Uterus (tissue), 4 donors: ENCODE results near the gene SLC6A19. TPM values are rescaled to one million over a fixed set of nuclear protein-coding genes. Genes with fewer than 3 reads are reported as not detected.

ENCODE experiments used
- DNase-seq, 2 donors: peaks; one replicate each; pipeline ENCODE4 v3.0.0-alpha.2; 2019 to 2020
- H3K27ac ChIP-seq, 2 donors: fragments of 200-600 bp; sonication (generic); 1 replicate in 1 of 2; 2 replicates in 1 of 2; pipeline ENCODE4 v1.5.1; 2016 to 2018
- H3K27me3 ChIP-seq, 2 donors: fragments of 200-600 bp; sonication (generic); one replicate each; pipeline ENCODE4 v1.5.1; 2018 to 2019; ENCODE audit warnings: control low read depth in 1 of 2
- H3K36me3 ChIP-seq, 2 donors: fragments of 200-600 bp; sonication (generic); one replicate each; pipeline ENCODE4 v1.5.1; 2019; ENCODE audit warnings: control low read depth in 1 of 2
- H3K4me1 ChIP-seq, 2 donors: fragments of 200-600 bp; sonication (generic); one replicate each; pipeline ENCODE4 v1.5.1; 2018 to 2019; ENCODE audit warnings: control low read depth in 1 of 2
- H3K4me3 ChIP-seq, 2 donors: fragments of 200-600 bp; sonication (generic); 1 replicate in 1 of 2; 2 replicates in 1 of 2; pipeline ENCODE4 v1.5.1; 2018 to 2019; ENCODE audit warnings: mild to moderate bottlenecking in 1 of 2
- H3K9me3 ChIP-seq, 2 donors: fragments of 200-600 bp; sonication (generic); one replicate each; pipeline ENCODE4 v1.5.1; 2019; ENCODE audit warnings: control low read depth in 1 of 2
- POLR2A ChIP-seq, 2 donors: fragments of 450-650 bp; IDR thresholded peaks; one replicate each; pipeline ENCODE4 v1.6.1; 2016; ENCODE audit warnings: antibody characterized with exemption in 2 of 2, mild to moderate bottlenecking in 1 of 2, moderate library complexity in 1 of 2
- intact Hi-C: fragments of 100-400 bp; cut with DNase I; formaldehyde crosslinking; loops from one replicate; pipeline ENCODE4 v1.15.1; 2023; ENCODE audit warnings: low total_unique reads
- total RNA-seq, 4 donors: library from RNA; depleted of rRNA in 3 of 4; stranded (reverse); fragments of >200 nt in 3 of 4; gene quantifications; one replicate each; pipeline versions ENCODE4 v1.1.0 to v1.2.4, GENCODE V29; 2014 to 2023
- TF ChIP-seq, protein P1 (sequence below), 4 experiments: fragments of 200-600 bp in 2 of 4; fragments of 450-650 bp in 2 of 4; sonication (generic) in 2 of 4; IDR thresholded peaks; one replicate each; pipeline ENCODE4 v1.5.1; 2016 to 2019; ENCODE audit warnings: antibody characterized with exemption in 4 of 4, mild to moderate bottlenecking in 2 of 4, moderate library complexity in 1 of 4
- donor health status: DM: yes; HTN: yes; CAD: no.

SLC6A19 gene
- total RNA-seq, 4 donors from 2014 or later = under 0.01 TPM; not detected in 3

GRCh38 chr5:1166370-1166769 is 35.0 kb upstream of the SLC6A19 start:
- Histone ChIP-seq H3K4me3 (no peak overlapping the region), H3K9me3 (no peaks in the 10 kb centered on the region), H3K27ac (no peak overlapping the region), H3K36me3 (no peaks in the 10 kb centered on the region), H3K4me1 (no peaks in the 10 kb centered on the region), H3K27me3 (no peaks in the 10 kb centered on the region)
- TF ChIP-seq POLR2A (IDR thresholded peaks at IDR 0.05) = no peak
- TF ChIP-seq, protein P1, sequence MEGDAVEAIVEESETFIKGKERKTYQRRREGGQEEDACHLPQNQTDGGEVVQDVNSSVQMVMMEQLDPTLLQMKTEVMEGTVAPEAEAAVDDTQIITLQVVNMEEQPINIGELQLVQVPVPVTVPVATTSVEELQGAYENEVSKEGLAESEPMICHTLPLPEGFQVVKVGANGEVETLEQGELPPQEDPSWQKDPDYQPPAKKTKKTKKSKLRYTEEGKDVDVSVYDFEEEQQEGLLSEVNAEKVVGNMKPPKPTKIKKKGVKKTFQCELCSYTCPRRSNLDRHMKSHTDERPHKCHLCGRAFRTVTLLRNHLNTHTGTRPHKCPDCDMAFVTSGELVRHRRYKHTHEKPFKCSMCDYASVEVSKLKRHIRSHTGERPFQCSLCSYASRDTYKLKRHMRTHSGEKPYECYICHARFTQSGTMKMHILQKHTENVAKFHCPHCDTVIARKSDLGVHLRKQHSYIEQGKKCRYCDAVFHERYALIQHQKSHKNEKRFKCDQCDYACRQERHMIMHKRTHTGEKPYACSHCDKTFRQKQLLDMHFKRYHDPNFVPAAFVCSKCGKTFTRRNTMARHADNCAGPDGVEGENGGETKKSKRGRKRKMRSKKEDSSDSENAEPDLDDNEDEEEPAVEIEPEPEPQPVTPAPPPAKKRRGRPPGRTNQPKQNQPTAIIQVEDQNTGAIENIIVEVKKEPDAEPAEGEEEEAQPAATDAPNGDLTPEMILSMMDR (IDR thresholded peaks at IDR 0.05) = no peak
- intact Hi-C loops = loop anchor here (10.0 kb wide), 1 partner anchor 478 kb away; no protein-coding TSS in a partner anchor
- DNase-seq = no peak

DNA sequence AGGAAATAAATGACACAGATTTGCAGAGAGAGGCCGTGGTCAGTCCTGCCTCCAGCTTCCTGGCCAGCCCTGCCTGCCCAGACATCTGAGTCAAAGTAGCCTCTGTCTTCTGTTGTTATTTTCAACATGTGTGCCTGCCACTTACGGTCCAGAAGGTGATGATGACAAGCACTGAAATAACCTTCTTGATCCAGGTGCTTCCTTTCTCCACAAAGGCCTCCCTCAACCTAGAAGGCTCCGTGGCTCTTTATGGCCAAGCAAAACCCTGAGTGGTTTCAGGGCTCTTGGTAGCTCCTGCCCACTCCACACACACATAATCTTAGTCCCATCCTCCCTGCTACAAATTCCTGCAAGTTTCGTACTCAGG is 34.1 kb upstream of the SLC6A19 start:
- Histone ChIP-seq H3K4me1 (no peaks in the 10 kb centered on the region), H3K27me3 (no peaks in the 10 kb centered on the region), H3K36me3 (no peaks in the 10 kb centered on the region), H3K27ac (no peak overlapping the region), H3K9me3 (no peaks in the 10 kb centered on the region), H3K4me3 (no peak overlapping the region)
- no peak for DNase-seq
- TF ChIP-seq, protein P1 (IDR thresholded peaks at IDR 0.05) = no peak
- TF ChIP-seq POLR2A (IDR thresholded peaks at IDR 0.05) = no peak
- intact Hi-C loops = loop anchor here (10.0 kb wide), 1 partner anchor 477 kb away; no protein-coding TSS in a partner anchor

DNA sequence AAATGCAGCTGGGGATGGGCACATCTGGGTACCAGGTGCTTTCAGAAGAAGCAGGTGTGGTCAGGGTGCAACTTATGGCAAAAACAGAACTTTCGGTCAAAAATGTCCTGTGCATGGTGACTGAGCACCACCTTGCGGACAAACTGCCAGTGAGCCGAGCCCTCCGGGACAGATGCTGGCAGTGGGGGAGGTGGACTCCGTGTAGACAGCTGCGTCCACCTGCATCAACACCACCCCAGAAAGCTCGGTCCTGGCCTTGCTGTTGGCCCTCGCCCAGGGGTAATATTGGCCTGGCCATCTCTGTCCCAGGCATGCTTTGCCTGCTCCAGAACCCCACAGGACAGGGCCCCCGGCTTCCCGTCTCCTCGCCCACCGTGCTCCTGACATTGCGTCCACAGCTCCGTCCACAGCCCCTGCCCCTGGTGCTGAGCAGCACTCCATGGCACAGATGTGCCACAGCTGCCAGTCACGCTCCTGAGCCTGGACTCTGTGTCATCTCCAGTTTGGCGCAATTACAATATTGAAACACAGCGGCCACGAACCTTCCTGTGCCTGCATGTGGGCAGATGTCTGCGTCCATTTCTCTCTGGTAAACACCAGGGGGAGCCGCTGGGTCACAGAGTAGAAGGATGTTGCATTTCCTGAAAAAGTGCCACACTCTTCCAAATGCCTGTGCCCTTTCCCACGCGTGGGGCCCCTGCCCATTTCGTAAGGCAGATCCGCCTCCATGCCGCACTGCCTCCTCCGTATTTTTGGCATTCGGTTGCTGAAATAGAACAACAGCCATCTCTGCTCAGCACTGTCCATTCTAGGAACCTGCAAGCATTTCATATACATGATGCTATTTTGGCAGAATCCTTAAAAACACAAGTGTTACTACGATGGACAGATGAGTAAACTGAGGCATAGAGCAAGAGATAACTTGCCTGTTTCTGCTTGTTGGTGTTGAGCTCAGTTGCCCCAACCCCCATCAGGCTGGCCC is 33.4 kb upstream of the SLC6A19 start:
- DNase-seq = peak; percentile 58 to 59
- H3K27me3 ChIP-seq = no peaks in the 10 kb centered on the region
- H3K9me3 ChIP-seq = no peaks in the 10 kb centered on the region
- intact Hi-C loops = loop anchor here (10.0 kb wide), 1 partner anchor 477 kb away; no protein-coding TSS in a partner anchor
- no peak for TF ChIP-seq POLR2A (IDR thresholded peaks at IDR 0.05)
- TF ChIP-seq, protein P1 (IDR thresholded peaks at IDR 0.05) = peak; percentile 53 to 77 (median 60)
- no peaks in the 10 kb centered on the region for H3K36me3 ChIP-seq
- no peaks in the 10 kb centered on the region for H3K4me1 ChIP-seq
- no peak overlapping the region for H3K27ac ChIP-seq
- H3K4me3 ChIP-seq = no peak overlapping the region

DNA sequence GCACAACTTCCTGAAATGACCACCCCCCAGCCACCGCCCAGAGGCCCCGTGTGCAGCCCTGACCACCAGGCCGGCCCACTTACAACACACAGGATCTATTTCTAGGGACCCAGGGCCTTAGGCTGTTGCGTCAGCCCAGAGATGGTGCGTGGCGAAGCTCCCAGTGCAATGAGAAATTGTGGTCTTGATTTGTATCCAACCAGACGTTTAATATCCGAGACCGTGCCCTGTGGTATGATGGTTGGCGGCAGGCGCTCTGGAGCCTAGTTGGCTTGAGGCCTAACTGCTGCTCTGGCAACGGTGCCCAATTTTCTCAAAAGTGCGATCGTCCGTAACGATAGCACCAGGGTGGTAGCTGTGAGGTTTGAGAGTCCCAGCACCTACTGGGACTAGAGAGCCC is 32.6 kb upstream of the SLC6A19 start:
- intact Hi-C loops = loop anchor here (10.0 kb wide), 1 partner anchor 476 kb away; no protein-coding TSS in a partner anchor
- no peak for DNase-seq
- Histone ChIP-seq H3K36me3 (no peaks in the 10 kb centered on the region), H3K9me3 (no peaks in the 10 kb centered on the region), H3K27ac (no peak overlapping the region), H3K4me1 (no peaks in the 10 kb centered on the region), H3K27me3 (no peaks in the 10 kb centered on the region), H3K4me3 (no peak overlapping the region)
- TF ChIP-seq, protein P1 (IDR thresholded peaks at IDR 0.05) = no peak
